GM18907 (cell line): ENCODE data around the gene AFDN.

Source experiments
- ATAC-seq: cut with Tn5 transposase; IDR thresholded peaks from one replicate; pipeline ENCODE4 v1.9.1; 2021; ENCODE audit warnings: mild to moderate bottlenecking, moderate library complexity; ENCODE audit not compliant: unreplicated experiment

The AFDN gene

GRCh38 chr6:168016176-168016620 is 189.5 kb downstream of the AFDN start:
- no peak for ATAC-seq

- no peak for ATAC-seq
Observed at GRCh38 chr6:168016721-168017525, 190.2 kb downstream of the AFDN start.

DNA sequence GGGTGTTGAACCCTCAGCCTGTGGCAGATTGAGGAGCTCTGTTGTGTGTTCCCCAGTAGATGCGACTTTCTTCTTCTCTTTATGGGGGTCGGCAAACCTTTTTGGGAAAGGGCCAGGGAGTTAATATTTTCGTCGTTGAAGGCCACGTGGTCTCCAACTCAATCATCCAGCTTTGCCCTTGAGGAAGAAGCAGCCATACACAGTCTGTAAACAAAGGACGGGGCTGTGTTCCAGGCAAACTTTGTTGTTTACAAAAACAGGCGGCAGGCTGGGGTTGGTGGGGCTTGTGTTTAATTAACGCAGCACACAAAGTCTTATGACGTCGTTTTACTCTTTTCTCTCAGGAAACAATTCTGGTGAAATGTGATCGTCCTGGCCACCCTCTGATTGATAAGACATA is 190.9 kb downstream of the AFDN start:
- no peak for ATAC-seq

DNA sequence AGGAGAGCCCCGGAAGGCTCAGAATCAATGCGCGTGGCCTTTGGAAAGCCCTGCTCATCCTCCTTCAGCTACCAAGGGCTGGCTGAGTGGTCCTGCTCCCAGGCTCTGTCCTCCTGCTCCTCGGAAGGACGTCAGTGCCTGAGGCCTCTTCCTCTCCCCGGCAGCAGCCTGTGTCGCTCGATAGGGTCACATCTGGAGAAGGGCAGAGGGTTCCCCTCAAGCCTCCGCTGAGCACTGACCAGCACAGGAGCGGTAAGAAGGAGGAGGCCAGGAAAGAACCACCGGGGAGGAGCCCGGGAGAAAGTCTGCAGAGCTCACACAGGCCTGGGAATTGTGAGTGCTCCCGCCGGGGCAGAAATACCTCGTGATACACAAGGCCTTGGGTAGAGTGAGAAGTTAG is 192.0 kb downstream of the AFDN start:
- no peak for ATAC-seq

- no peak for ATAC-seq
Observed at GRCh38 chr6:168020242-168020641, 193.5 kb downstream of the AFDN start.

GRCh38 chr6:168021581-168021980 is 194.9 kb downstream of the AFDN start:
- no peak for ATAC-seq
